NCI-H2171 (cell line): ENCODE data around the gene IQGAP2.
"Not testable (repeated sequence)": the region's sequence is repeated elsewhere in the genome, so short reads cannot be mapped to it uniquely, and the experiment has no call there.

Experiments
- DNase-seq: peaks from one replicate; lab custom pipeline; 2025; lab: John Stamatoyannopoulos, UW

IQGAP2 gene

GRCh38 chr5:76663573-76663972 is 260.5 kb downstream of the IQGAP2 start:
- no peak for DNase-seq

GRCh38 chr5:76664079-76664478 is 261.0 kb downstream of the IQGAP2 start:
- no peak for DNase-seq

GRCh38 chr5:76667495-76667894 is 264.4 kb downstream of the IQGAP2 start:
- no peak for DNase-seq

GRCh38 chr5:76669245-76669644 is 266.2 kb downstream of the IQGAP2 start:
- DNase-seq = no peak

GRCh38 chr5:76670508-76670907 is 267.4 kb downstream of the IQGAP2 start:
- DNase-seq = no peak

- DNase-seq = no peak
Measured at GRCh38 chr5:76672242-76672641, 269.2 kb downstream of the IQGAP2 start.

GRCh38 chr5:76673125-76673524 is 270.0 kb downstream of the IQGAP2 start:
- DNase-seq = no peak

GRCh38 chr5:76674330-76675066 is 271.4 kb downstream of the IQGAP2 start:
- no peak for DNase-seq

GRCh38 chr5:76675364-76675763 is 272.3 kb downstream of the IQGAP2 start:
- DNase-seq = no peak

- DNase-seq = no peak
Measured at GRCh38 chr5:76677849-76678472, 274.9 kb downstream of the IQGAP2 start.

GRCh38 chr5:76679231-76679630 is 276.1 kb downstream of the IQGAP2 start:
- DNase-seq = no peak

- DNase-seq = not testable (repeated sequence)
Measured at GRCh38 chr5:76680826-76681225, 277.7 kb downstream of the IQGAP2 start.

- no peak for DNase-seq
Measured at GRCh38 chr5:76681287-76681686, 278.2 kb downstream of the IQGAP2 start.

GRCh38 chr5:76682387-76682786 is 279.3 kb downstream of the IQGAP2 start:
- DNase-seq = no peak

GRCh38 chr5:76683816-76684731 is 281.0 kb downstream of the IQGAP2 start:
- no peak for DNase-seq

- DNase-seq = no peak
Measured at GRCh38 chr5:76684756-76685519, 281.9 kb downstream of the IQGAP2 start.

- no peak for DNase-seq
Measured at GRCh38 chr5:76685704-76686103, 282.6 kb downstream of the IQGAP2 start.

- DNase-seq = no peak
Measured at GRCh38 chr5:76688212-76688611, 285.1 kb downstream of the IQGAP2 start.

GRCh38 chr5:76688836-76689235 is 285.8 kb downstream of the IQGAP2 start:
- DNase-seq = no peak

GRCh38 chr5:76689321-76690036 is 286.4 kb downstream of the IQGAP2 start:
- DNase-seq = no peak

- DNase-seq = no peak
Measured at GRCh38 chr5:76690037-76690679, 287.1 kb downstream of the IQGAP2 start.
